B cell (primary cell): Measurements from ENCODE around the gene HERPUD1. TPM values are rescaled to one million over a fixed set of nuclear protein-coding genes. Genes with fewer than 3 reads are reported as not detected.
A peak's percentile ranks its signal among the peaks of the same experiment; 100 is the strongest.

Experiments used
- ATAC-seq: fragments of 200-7000 bp; cut with Tn5 transposase; one replicate; pipeline ENCODE4 v1.10.0; 2021; ENCODE audit warnings: low read depth, mild to moderate bottlenecking, moderate number of reproducible peaks, moderate library complexity
- CTCF ChIA-PET: fragments of 350-600 bp; sonication (Branson Sonifier 250); formaldehyde crosslinking; loops from one replicate; lab custom pipeline; 2021; ENCODE audit warnings: antibody characterized with exemption, inconsistent platforms; lab: Charles Lee
- POLR2A ChIA-PET: fragments of 350-600 bp; sonication (Branson Sonifier 250); formaldehyde crosslinking; loops from one replicate; lab custom pipeline; 2021; ENCODE audit warnings: antibody characterized with exemption; lab: Charles Lee
- DNase-seq: peaks from one replicate; pipeline ENCODE4 v3.0.0; 2013
- H2AFZ ChIP-seq: 2 replicates; pipeline ENCODE4 v1.6.1; 2012; ENCODE audit warnings: mild to moderate bottlenecking, low read depth, low read length; ENCODE audit not compliant: insufficient read depth, poor library complexity, severe bottlenecking
- H3K27ac ChIP-seq, 2 donors: 1 replicate in 1 of 2; 2 replicates in 1 of 2; pipeline ENCODE4 v1.5.1; 2012 to 2013; ENCODE audit warnings: low read length in 2 of 2, mild to moderate bottlenecking in 2 of 2, moderate library complexity in 1 of 2
- H3K27me3 ChIP-seq, 4 experiments: fragments of 200-600 bp in 1 of 4; sonication (generic) in 1 of 4; replicated peaks in 1 of 4; 1 replicate in 2 of 4; 2 replicates in 2 of 4; pipeline versions ENCODE4 v1.6.1 to v1.7.0; 2013 to 2016; ENCODE audit warnings: low read length in 3 of 4, mild to moderate bottlenecking in 2 of 4, mixed read lengths in 1 of 4, moderate library complexity in 1 of 4; ENCODE audit not compliant: insufficient read depth in 4 of 4, control insufficient read depth in 3 of 4; ENCODE audit errors: control extremely low read depth in 1 of 4
- H3K36me3 ChIP-seq, 2 experiments: replicated peaks in 1 of 2; 1 replicate in 1 of 2; 2 replicates in 1 of 2; pipeline versions ENCODE4 v1.6.1 to v1.7.1; 2013; ENCODE audit warnings: low read length in 1 of 2; ENCODE audit not compliant: insufficient read depth in 2 of 2, control insufficient read depth in 1 of 2; ENCODE audit errors: control extremely low read depth in 1 of 2, extremely low read depth in 1 of 2
- H3K4me1 ChIP-seq, 2 donors: fragments of 200-600 bp in 1 of 2; sonication (generic) in 1 of 2; 1 replicate in 1 of 2; 2 replicates in 1 of 2; pipeline versions ENCODE4 v1.5.1 to v1.6.1; 2013 to 2017; ENCODE audit warnings: low read length in 2 of 2; ENCODE audit not compliant: control insufficient read depth in 2 of 2, insufficient read depth in 2 of 2
- H3K4me2 ChIP-seq: replicated peaks from 2 replicates; pipeline ENCODE3; 2012; ENCODE audit warnings: mild to moderate bottlenecking, low read depth, low read length; ENCODE audit not compliant: poor library complexity, severe bottlenecking
- H3K4me3 ChIP-seq, 5 experiments: fragments of 200-600 bp in 1 of 5; sonication (generic) in 1 of 5; 1 replicate in 3 of 5; 2 replicates in 2 of 5; pipeline versions ENCODE4 v1.5.1 to v1.7.0; 2011 to 2016; ENCODE audit warnings: low read length in 4 of 5, mild to moderate bottlenecking in 4 of 5, low read depth in 2 of 5, control low read depth in 1 of 5, moderate library complexity in 1 of 5; ENCODE audit not compliant: insufficient read depth in 1 of 5; ENCODE audit errors: control extremely low read depth in 1 of 5, extremely low read depth in 1 of 5
- H3K79me2 ChIP-seq: fragments of 200-600 bp; sonication (generic); one replicate; pipeline ENCODE4 v1.6.0; 2016; ENCODE audit warnings: low read length; ENCODE audit not compliant: control insufficient read depth, insufficient read depth
- H3K9ac ChIP-seq: fragments of 200-600 bp; sonication (generic); 2 replicates; pipeline ENCODE4 v1.6.1; 2017; ENCODE audit warnings: mild to moderate bottlenecking, low read length, moderate library complexity
- H3K9me3 ChIP-seq, 3 donors: one replicate each; pipeline versions ENCODE4 v1.6.1 to v1.7.1; 2013; ENCODE audit warnings: low read length in 2 of 3; ENCODE audit not compliant: control insufficient read depth in 2 of 3, insufficient read depth in 1 of 3; ENCODE audit errors: control extremely low read depth in 1 of 3
- H4K20me1 ChIP-seq: 2 replicates; pipeline ENCODE4 v1.6.0; 2012; ENCODE audit warnings: mild to moderate bottlenecking, low read length; ENCODE audit not compliant: insufficient read depth, control insufficient read depth, poor library complexity, severe bottlenecking
- H3K27ac Mint-ChIP-seq: one replicate; pipeline ENCODE4 v1.8.0; 2021; ENCODE audit warnings: mixed read lengths
- H3K27me3 Mint-ChIP-seq: one replicate; pipeline ENCODE4 v1.8.0; 2021; ENCODE audit warnings: mixed read lengths
- H3K4me1 Mint-ChIP-seq: one replicate; pipeline ENCODE4 v1.8.0; 2021; ENCODE audit warnings: mixed read lengths
- H3K4me3 Mint-ChIP-seq: one replicate; pipeline ENCODE4 v1.8.0; 2021; ENCODE audit warnings: mixed read lengths
- H3K9me3 Mint-ChIP-seq: one replicate; pipeline ENCODE4 v1.8.0; 2022; ENCODE audit warnings: mixed read lengths; ENCODE audit not compliant: insufficient read depth
- EZH2 ChIP-seq: IDR thresholded peaks from 2 replicates; pipeline ENCODE4 v1.6.1; 2012; ENCODE audit warnings: borderline replicate concordance, low read depth, mild to moderate bottlenecking, moderate library complexity, low read length; ENCODE audit not compliant: insufficient read depth, poor library complexity, severe bottlenecking
- WGBS: methylation state at CpG from one replicate; pipeline ENCODE4 v1.1.5; 2013; ENCODE audit warnings: missing lambda C conversion rate; ENCODE audit not compliant: insufficient coverage; 5-methylcytosine and 5-hydroxymethylcytosine counted together
- intact Hi-C: fragments of 100-400 bp; cut with micrococcal nuclease; formaldehyde crosslinking; loops from one replicate; pipeline ENCODE4 v1.10.0; 2022
- polyA plus RNA-seq: library from polyadenylated mRNA; depleted of rRNA; stranded (reverse); fragments of >200 nt; gene quantifications from 2 replicates; pipeline ENCODE4 v1.2.3, GENCODE V29; 2012
- total RNA-seq, 2 donors: library from RNA; stranded (reverse); fragments of 120-200 nt in 1 of 2; gene quantifications; 1 replicate in 1 of 2; 2 replicates in 1 of 2; pipeline versions ENCODE4 v1.2.3 to v1.2.4, GENCODE V29; 2013 to 2022
- TF ChIP-seq, protein P1 (sequence below): fragments of 200-600 bp; IDR thresholded peaks from one replicate; pipeline ENCODE4 v1.8.0; 2022; ENCODE audit warnings: antibody characterized with exemption, mild to moderate bottlenecking

HERPUD1 gene
- total and polyA plus RNA-seq, 2 donors (not counting 1 experiment from before 2014, with no cell fraction given), result 273 to 1,041 TPM

DNA sequence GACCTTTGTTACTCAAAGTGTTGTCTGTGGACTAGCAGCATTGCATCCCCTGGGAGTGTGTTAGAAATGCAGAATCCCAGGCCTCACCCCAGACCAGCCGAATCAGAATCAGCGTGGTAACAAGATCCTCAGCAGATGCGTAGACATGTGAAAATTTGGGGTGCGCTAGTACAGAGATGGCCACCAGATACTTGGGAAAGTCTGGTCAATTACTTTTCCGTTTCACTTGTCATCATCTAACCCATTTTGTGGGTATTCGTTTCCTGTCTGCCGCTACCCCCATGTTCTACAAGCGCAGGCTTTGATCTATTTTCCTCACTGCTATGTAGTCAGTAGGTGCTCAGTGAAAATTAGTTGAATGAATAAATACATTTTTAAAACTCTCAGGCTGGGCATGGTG lies 33.1 kb upstream of the HERPUD1 start:
- Histone ChIP-seq H2AFZ (no peak overlapping the region), H3K27ac (no peak overlapping the region), H3K27me3 (no peaks in the 10 kb centered on the region), H3K4me3 (no peak overlapping the region), H3K9me3 (no peaks in the 10 kb centered on the region), H3K79me2 (no peaks in the 10 kb centered on the region), H3K36me3 (no peaks in the 10 kb centered on the region), H3K4me2 (no peak overlapping the region), H3K9ac (no peak overlapping the region), H4K20me1 (no peaks in the 10 kb centered on the region), H3K4me1 (peaks cover 12 to 25% of the 10 kb centered on the region in 2 donors)
- ChIA-PET POLR2A (no interaction called here), CTCF (no interaction called here)
- Mint-ChIP-seq H3K4me1 (peaks cover 41% of the 10 kb centered on the region), H3K9me3 (no peaks in the 10 kb centered on the region), H3K4me3 (peak overlapping the region; percentile 64), H3K27me3 (no peaks in the 10 kb centered on the region), H3K27ac (peak overlapping the region; percentile 50)
- intact Hi-C loops, result no loop called here
- no peak for DNase-seq
- no CpG with 5 or more reads among the region's 8 CpGs for WGBS
- no peak for TF ChIP-seq EZH2
- TF ChIP-seq, protein P1, sequence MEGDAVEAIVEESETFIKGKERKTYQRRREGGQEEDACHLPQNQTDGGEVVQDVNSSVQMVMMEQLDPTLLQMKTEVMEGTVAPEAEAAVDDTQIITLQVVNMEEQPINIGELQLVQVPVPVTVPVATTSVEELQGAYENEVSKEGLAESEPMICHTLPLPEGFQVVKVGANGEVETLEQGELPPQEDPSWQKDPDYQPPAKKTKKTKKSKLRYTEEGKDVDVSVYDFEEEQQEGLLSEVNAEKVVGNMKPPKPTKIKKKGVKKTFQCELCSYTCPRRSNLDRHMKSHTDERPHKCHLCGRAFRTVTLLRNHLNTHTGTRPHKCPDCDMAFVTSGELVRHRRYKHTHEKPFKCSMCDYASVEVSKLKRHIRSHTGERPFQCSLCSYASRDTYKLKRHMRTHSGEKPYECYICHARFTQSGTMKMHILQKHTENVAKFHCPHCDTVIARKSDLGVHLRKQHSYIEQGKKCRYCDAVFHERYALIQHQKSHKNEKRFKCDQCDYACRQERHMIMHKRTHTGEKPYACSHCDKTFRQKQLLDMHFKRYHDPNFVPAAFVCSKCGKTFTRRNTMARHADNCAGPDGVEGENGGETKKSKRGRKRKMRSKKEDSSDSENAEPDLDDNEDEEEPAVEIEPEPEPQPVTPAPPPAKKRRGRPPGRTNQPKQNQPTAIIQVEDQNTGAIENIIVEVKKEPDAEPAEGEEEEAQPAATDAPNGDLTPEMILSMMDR, result no peak
- ATAC-seq, result peak; percentile 17

- H3K9me3 Mint-ChIP-seq, result no peaks in the 10 kb centered on the region
- Histone ChIP-seq H3K27me3 (no peaks in the 10 kb centered on the region), H3K9ac (no peak overlapping the region), H3K27ac (no peak overlapping the region), H3K4me2 (no peak overlapping the region), H3K9me3 (no peaks in the 10 kb centered on the region), H3K4me3 (no peak overlapping the region), H2AFZ (no peak overlapping the region), H3K36me3 (no peaks in the 10 kb centered on the region), H4K20me1 (no peaks in the 10 kb centered on the region), H3K79me2 (no peaks in the 10 kb centered on the region), H3K4me1 (peaks cover 9 to 21% of the 10 kb centered on the region in 2 donors)
- whole genome bisulfite sequencing, result no CpG with 5 or more reads among the region's 2 CpGs
- H3K4me1 Mint-ChIP-seq, result peaks cover 26% of the 10 kb centered on the region
- POLR2A ChIA-PET, result no interaction called here
- DNase-seq (no peak), ATAC-seq (no peak)
- no peak overlapping the region for H3K4me3 Mint-ChIP-seq
- TF ChIP-seq, protein P1, result no peak
- TF ChIP-seq EZH2, result no peak
- no peak overlapping the region for H3K27ac Mint-ChIP-seq
- intact Hi-C loops, result no loop called here
- CTCF ChIA-PET, result no interaction called here
- no peaks in the 10 kb centered on the region for H3K27me3 Mint-ChIP-seq
Measured at GRCh38 chr16:56903866-56904265, 28.1 kb upstream of the HERPUD1 start.
